NB4 (cell line): ENCODE data around the gene HELZ.

Source experiments
- DNase-seq: peaks from one replicate; pipeline ENCODE4 v3.0.0; 2010; ENCODE audit warnings: low read depth
- H3K4me3 ChIP-seq: one replicate; pipeline ENCODE4 v1.5.1; 2011; ENCODE audit warnings: mild to moderate bottlenecking, low read depth, low read length, moderate library complexity
- CTCF ChIP-seq: IDR thresholded peaks from one replicate; pipeline ENCODE4 v1.5.1; 2012; ENCODE audit warnings: low read depth, low read length
- MAX ChIP-seq: IDR thresholded peaks from 2 replicates; pipeline ENCODE4 v1.6.1; 2011; ENCODE audit warnings: low read depth, low read length
- MYC ChIP-seq: IDR thresholded peaks from 2 replicates; pipeline ENCODE4 v1.6.1; 2011; ENCODE audit warnings: low read depth, low read length
- POLR2A ChIP-seq: IDR thresholded peaks from 2 replicates; pipeline ENCODE4 v1.6.1; 2011; ENCODE audit warnings: mild to moderate bottlenecking; ENCODE audit not compliant: insufficient read length; ENCODE audit errors: extremely low read depth

HELZ gene

GRCh38 chr17:67221062-67221998 is 23.7 kb downstream of the HELZ start:
- DNase-seq, result peak; percentile 72
- no peak for TF ChIP-seq MAX
- peak; percentile 70 for TF ChIP-seq CTCF
- no peak overlapping the region for H3K4me3 ChIP-seq

GRCh38 chr17:67218385-67218950 is 26.5 kb downstream of the HELZ start:
- no peak overlapping the region for H3K4me3 ChIP-seq
- TF ChIP-seq MYC, result no peak
- TF ChIP-seq POLR2A, result no peak
- TF ChIP-seq MAX, result no peak
- no peak for TF ChIP-seq CTCF
- no peak for DNase-seq

- no peak for DNase-seq
- TF ChIP-seq MAX, result no peak
- H3K4me3 ChIP-seq, result no peak overlapping the region
Observed at GRCh38 chr17:67217446-67217845, 27.6 kb downstream of the HELZ start.

GRCh38 chr17:67216578-67217320 is 28.2 kb downstream of the HELZ start:
- H3K4me3 ChIP-seq, result no peak overlapping the region
- DNase-seq, result no peak
- TF ChIP-seq CTCF (no peak), POLR2A (no peak), MYC (no peak), MAX (no peak)

GRCh38 chr17:67215991-67216421 is 29.0 kb downstream of the HELZ start:
- no peak for TF ChIP-seq POLR2A
- no peak for TF ChIP-seq MAX
- TF ChIP-seq MYC, result no peak
- TF ChIP-seq CTCF, result no peak
- no peak for DNase-seq
- H3K4me3 ChIP-seq, result no peak overlapping the region

GRCh38 chr17:67212714-67213417 is 32.1 kb downstream of the HELZ start:
- H3K4me3 ChIP-seq, result no peak overlapping the region
- TF ChIP-seq MYC (no peak), CTCF (no peak)
- DNase-seq, result peak; percentile 41
